ENCODE results near the gene CRY2. TPM values are rescaled to one million over a fixed set of nuclear protein-coding genes. Genes with fewer than 3 reads are reported as not detected.

The CRY2 gene
- total and polyA plus RNA-seq, 10 of the 15 experiments (the other 5 are each of a cell fraction or from before 2014, with no cell fraction given): 1.2 to 14.7 (median 8.1) TPM

DNA sequence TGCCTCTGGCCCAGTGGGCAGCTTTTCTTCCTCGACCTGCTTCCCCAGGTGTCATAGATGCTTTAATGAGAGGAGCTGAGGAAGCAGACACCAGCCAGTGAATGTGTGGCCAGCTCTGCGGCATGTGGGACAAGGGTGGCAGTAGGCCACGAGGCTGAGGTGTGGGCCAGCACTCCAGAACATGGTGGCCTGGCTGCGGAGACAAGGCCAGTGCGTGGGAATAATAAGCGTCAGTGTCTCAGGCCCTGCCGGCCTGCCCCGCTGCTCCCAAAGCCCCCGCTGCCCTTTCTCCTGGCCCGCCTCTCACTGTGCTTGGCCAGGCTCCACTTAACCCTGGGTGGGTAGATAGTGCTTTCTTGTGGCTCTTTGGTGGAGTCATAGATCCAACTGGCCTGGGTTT is 40.3 kb downstream of the CRY2 start:
- H3K27ac ChIP-seq (ENCODE audit: control insufficient read depth, insufficient read depth): no peak overlapping the region
- H2AFZ ChIP-seq (ENCODE audit: control insufficient read depth, low read depth, low read length): no peak overlapping the region
- DNase-seq (ENCODE audit: low read depth, low spot score) (no peak), ATAC-seq (no peak), FAIRE-seq (no peak)
- H3K79me2 ChIP-seq (ENCODE audit: control insufficient read depth, insufficient read depth, low read length): no peaks in the 10 kb centered on the region
- no peak overlapping the region for H3K9ac ChIP-seq (ENCODE audit: control insufficient read depth, insufficient read depth, low read length)
- ChIA-PET SMC1A (ENCODE audit: uncharacterized antibody, unreplicated experiment) (no interaction called here), CTCF (no interaction called here), RAD21 (ENCODE audit: unreplicated experiment) (no interaction called here), POLR2A (no interaction called here)
- H3K36me3 ChIP-seq (ENCODE audit: control insufficient read depth in 2 of 2, insufficient read depth in 2 of 2, low read length in 1 of 2): no peaks in the 10 kb centered on the region
- no peaks in the 10 kb centered on the region for H3K4me1 ChIP-seq (ENCODE audit: control insufficient read depth, insufficient read depth, low read length)
- no peak overlapping the region for H3K4me3 ChIP-seq
- no peaks in the 10 kb centered on the region for H3K9me3 ChIP-seq (replicated peaks; ENCODE audit: control insufficient read depth, insufficient read depth, low read length)
- H4K20me1 ChIP-seq (ENCODE audit: control insufficient read depth, insufficient read depth): peaks cover 3% of the 10 kb centered on the region; the same call in 1 of the 2 replicates
- BruUV-seq (replicated peaks): no TSS peak
- intact Hi-C loops (cut with micrococcal nuclease; ENCODE audit: unreplicated experiment): no loop called here
- 81% methylated on average over 10 of the region's 10 CpGs for WGBS (ENCODE audit: insufficient coverage, insufficient replicate concordance, low lambda C conversion rate, missing lambda C conversion rate)
- no peaks in the 10 kb centered on the region for H3K27me3 ChIP-seq (replicated peaks in 1 of 2; ENCODE audit: control insufficient read depth in 2 of 2, insufficient read depth in 2 of 2, low read length in 1 of 2)
- in situ Hi-C loops (cut with MboI): no loop called here
- TF ChIP-seq TBL1XR1 (IDR thresholded peaks at IDR 0.05; ENCODE audit: low read depth, low read length) (no peak), STAT3 (IDR thresholded peaks at IDR 0.05; ENCODE audit: low read depth, low read length) (no peak), BACH1 (IDR thresholded peaks at IDR 0.05; ENCODE audit: borderline replicate concordance) (no peak), KLF5 (IDR thresholded peaks at IDR 0.05; ENCODE audit: partially characterized antibody) (no peak)
- TF ChIP-seq, protein P1, sequence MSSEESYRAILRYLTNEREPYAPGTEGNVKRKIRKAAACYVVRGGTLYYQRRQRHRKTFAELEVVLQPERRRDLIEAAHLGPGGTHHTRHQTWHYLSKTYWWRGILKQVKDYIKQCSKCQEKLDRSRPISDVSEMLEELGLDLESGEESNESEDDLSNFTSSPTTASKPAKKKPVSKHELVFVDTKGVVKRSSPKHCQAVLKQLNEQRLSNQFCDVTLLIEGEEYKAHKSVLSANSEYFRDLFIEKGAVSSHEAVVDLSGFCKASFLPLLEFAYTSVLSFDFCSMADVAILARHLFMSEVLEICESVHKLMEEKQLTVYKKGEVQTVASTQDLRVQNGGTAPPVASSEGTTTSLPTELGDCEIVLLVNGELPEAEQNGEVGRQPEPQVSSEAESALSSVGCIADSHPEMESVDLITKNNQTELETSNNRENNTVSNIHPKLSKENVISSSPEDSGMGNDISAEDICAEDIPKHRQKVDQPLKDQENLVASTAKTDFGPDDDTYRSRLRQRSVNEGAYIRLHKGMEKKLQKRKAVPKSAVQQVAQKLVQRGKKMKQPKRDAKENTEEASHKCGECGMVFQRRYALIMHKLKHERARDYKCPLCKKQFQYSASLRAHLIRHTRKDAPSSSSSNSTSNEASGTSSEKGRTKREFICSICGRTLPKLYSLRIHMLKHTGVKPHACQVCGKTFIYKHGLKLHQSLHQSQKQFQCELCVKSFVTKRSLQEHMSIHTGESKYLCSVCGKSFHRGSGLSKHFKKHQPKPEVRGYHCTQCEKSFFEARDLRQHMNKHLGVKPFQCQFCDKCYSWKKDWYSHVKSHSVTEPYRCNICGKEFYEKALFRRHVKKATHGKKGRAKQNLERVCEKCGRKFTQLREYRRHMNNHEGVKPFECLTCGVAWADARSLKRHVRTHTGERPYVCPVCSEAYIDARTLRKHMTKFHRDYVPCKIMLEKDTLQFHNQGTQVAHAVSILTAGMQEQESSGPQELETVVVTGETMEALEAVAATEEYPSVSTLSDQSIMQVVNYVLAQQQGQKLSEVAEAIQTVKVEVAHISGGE (CRISPR knock-in tag; IDR thresholded peaks at IDR 0.05): no peak
- no peak overlapping the region for H3K4me2 ChIP-seq (ENCODE audit: control insufficient read depth, insufficient read depth)

Data from GM12878 (cell line).